Omental fat pad (tissue), 4 donors: ENCODE results near the gene F7. TPM values are rescaled to one million over a fixed set of nuclear protein-coding genes. Genes with fewer than 3 reads are reported as not detected.
A peak's percentile ranks its signal among the peaks of the same experiment; 100 is the strongest.

ENCODE experiments used
- ATAC-seq: fragments of 150-250 bp; one replicate; pipeline ENCODE4 v1.9.1; 2016; ENCODE audit warnings: mild to moderate bottlenecking, moderate library complexity; ENCODE audit not compliant: low FRiP score
- DNase-seq: peaks from one replicate; pipeline ENCODE4 v3.0.0-alpha.2; 2019; ENCODE audit warnings: low spot score
- total RNA-seq, 4 donors: library from RNA; depleted of rRNA; stranded (reverse); fragments of >200 nt; gene quantifications; one replicate each; pipeline ENCODE4 v1.1.0, GENCODE V29; 2016
- TF ChIP-seq, protein P1 (sequence below), 3 donors: fragments of 450-650 bp; IDR thresholded peaks; one replicate each; pipeline ENCODE4 v1.5.1; 2016 to 2017; ENCODE audit warnings: antibody characterized with exemption in 3 of 3, mild to moderate bottlenecking in 3 of 3, moderate library complexity in 2 of 3

Gene F7
- total RNA-seq, 4 donors from 2014 or later: 0.24 to 0.74 TPM; not detected in 2

DNA sequence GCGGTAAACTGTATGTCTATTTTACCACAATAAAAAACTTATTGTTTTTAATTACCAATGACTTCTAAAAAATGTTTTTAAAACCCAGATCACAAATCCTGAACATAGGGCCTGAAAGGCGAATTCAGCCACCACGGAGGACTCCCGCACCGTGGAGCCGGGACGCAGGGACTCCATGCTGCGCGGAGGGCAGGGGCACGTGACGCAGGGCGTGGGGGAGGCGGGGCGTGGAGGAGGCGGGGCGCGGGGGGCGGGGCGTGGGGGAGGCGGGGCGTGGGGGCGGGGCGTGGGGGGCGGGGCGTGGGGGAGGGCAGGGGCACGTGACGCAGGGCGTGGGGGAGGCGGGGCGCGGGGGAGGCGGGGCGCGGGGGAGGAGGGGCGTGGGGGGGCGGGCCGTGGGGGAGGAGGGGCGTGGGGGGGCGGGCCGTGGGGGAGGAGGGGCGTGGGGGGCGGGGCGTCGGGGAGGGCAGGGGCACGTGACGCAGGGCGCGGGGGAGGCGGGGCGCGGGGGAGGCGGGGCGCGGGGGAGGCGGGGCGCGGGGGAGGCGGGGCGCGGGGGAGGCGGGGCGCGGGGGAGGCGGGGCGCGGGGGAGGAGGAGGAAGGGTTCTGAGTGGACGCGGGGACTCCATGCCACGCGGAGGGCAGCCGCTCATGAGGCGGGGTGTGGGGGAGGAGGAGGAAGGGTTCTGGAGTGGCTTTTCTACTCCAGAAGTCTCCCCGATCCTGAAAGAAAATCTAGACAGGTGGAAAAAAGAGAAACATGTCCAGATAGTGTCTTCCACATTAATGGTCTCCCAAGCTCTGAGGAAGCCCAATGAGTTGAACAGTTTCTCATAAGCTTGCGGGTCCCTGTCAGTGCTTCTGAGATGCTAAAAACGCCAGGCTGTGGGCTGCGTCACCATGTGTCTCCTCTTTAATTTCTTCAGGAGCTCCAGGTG lies 48.5 kb downstream of the F7 start:
- ATAC-seq: peak; percentile 58
- TF ChIP-seq, protein P1, sequence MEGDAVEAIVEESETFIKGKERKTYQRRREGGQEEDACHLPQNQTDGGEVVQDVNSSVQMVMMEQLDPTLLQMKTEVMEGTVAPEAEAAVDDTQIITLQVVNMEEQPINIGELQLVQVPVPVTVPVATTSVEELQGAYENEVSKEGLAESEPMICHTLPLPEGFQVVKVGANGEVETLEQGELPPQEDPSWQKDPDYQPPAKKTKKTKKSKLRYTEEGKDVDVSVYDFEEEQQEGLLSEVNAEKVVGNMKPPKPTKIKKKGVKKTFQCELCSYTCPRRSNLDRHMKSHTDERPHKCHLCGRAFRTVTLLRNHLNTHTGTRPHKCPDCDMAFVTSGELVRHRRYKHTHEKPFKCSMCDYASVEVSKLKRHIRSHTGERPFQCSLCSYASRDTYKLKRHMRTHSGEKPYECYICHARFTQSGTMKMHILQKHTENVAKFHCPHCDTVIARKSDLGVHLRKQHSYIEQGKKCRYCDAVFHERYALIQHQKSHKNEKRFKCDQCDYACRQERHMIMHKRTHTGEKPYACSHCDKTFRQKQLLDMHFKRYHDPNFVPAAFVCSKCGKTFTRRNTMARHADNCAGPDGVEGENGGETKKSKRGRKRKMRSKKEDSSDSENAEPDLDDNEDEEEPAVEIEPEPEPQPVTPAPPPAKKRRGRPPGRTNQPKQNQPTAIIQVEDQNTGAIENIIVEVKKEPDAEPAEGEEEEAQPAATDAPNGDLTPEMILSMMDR (IDR thresholded peaks at IDR 0.05): no peak
- DNase-seq: peak; percentile 52

DNA sequence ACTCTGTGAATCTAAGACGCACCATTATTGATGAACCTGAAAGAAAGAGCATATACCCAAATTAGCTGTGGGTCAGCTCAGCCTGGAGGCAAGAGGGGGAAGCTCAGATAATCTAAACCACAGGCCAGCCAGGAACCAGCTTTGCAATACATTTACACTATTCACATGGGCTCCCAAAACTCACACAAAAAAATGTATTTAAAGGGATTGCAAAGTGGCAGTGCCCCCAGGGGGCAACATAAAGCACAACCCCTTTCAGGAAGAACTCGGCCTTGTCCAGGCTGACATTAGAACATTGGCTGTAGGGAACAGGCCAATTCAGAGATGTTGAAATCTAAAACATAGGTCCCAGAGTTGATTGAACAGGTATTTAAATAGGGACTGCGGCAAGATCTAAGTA lies 49.6 kb downstream of the F7 start:
- ATAC-seq (no peak), DNase-seq (no peak)
- TF ChIP-seq, protein P1 (IDR thresholded peaks at IDR 0.05): no peak

DNA sequence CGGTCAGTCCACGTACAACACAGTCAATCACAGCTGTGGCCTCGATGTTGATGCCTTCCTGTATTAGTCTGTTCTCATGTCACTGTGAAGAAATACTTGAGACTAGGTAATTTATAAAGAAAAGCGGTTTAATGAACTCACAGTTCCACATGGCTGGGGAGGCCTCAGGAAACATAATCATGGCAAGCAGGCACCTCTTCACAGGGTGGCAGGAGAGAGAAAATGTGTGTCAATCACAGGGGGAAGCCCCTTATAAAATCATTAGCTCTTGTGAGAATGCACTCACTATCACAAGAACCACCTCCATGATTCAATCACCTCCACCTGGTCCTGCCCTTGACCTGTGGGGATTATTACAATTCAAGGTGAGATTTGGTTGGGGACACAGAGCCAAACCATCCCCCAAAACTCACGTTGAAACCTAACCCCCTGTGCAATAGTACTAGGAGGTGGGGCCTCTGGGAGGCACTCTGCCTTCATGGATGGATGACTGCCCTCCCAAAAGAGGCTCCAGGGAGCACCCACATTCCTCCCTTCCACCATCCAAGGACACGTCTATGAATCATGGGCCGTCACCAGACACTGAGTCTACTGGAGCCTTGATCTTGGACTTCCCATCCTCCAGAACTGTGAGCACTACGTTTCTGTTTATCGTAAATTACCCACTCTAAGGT lies 50.5 kb downstream of the F7 start:
- ATAC-seq: no peak
- TF ChIP-seq, protein P1 (IDR thresholded peaks at IDR 0.05): no peak

DNA sequence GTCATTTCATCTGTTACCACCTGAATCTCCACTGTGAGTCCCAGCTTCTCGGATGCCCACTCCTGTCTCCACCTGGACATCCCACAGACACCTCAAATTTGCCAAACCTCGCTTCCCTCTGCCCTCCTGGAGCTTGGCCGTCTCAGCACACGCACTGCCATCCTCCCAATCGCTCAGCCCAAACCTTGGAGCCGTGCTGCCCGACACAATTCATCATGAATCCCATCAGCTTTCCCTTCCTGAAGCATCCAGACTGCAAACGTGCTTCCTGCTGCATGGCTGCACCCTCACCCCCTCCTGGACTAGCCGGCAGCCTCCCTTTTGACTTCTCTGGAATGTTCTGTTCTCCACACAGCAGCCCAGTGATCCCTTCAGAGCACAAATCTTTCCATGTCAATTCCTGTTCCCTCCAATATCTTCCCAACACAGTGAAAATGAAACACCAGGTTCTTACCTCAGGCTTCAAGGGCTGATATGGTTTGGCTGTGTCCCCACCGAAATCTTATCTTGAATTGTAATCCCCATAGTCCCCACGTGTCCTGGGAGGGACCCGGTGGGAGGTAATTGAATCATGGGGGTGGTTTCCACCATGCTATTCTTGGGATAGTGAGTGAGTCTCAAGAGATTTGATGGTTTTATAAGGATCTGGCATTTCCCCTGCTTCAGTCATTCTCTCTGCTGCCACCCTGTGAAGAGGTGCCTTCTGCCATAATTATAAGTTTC lies 51.8 kb downstream of the F7 start:
- TF ChIP-seq, protein P1 (IDR thresholded peaks at IDR 0.05): no peak
- ATAC-seq (no peak), DNase-seq (no peak)

More for the DNA sequence above, 50.5 kb downstream of the F7 start:
- DNase-seq: no peak

DNA sequence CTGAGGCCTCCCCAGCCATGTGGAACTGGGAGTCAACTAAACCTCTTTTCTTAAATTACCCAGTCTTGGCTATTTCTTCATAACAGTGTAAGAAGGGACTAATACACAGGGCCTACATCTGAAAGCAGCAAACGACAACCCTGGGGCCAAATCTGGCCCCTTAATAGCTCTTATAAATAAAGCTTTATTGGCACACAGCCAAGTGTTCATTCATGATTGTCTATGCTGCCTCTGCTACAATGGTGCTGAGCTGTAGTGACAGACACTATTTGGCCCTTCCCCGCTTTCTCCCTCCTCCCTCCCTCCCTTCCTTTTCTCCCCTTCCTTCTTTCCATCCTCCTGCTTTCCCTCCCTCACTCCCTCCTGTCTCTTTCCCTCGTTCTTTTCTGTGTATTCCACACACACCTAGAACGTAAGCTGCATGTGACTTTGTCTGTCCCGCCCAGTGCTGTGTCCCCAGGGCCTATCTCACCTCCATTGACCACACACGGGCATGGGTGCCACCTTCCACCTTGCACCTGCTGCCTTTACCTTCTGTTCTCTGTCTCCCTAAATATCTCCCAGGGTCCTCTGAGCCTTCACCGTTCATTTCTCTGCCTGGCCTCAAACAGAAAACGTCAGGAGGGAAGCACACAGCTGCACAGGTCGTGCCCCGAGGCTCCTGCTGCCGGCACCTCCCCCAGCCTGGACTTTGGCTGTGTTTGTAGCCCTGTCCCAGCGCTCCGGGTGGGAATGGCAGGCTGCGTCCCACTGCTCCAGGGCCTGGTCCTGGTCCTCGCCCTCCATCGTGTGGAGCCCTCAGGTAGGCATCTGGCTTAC lies 52.5 kb downstream of the F7 start, which contains the start of gene PROZ:
Gene PROZ (plus strand): TSS at position 720 of the 819 bp plus-strand sequence. CDS start 13 bp downstream, at position 733.
- TF ChIP-seq, protein P1 (IDR thresholded peaks at IDR 0.05): no peak
- DNase-seq: no peak
- no peak for ATAC-seq

DNA sequence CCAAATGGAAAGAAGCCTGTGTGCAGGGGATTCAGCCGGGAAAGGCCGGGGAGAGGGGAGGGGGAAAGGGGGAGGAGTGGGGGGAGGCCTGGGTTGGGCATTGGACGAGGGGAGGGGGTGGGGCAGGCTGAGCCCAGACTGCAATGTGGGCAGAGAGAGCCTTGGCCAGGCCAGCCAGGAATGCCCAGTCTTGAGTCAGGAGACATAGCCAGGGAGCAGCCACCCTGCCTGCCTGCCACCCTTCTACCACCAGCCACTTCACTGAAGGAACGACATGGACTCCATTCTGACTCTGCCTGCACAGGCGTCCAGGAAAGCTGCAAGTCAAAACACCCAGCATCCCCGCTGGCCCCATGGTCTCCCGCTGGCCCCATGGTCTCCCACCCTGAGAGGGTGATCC lies 53.4 kb downstream of the F7 start:
- ATAC-seq (no peak), DNase-seq (no peak)
- TF ChIP-seq, protein P1 (IDR thresholded peaks at IDR 0.05): no peak
